BE2C (cell line): ENCODE measurements around the gene ZNF679.
"Not testable (repeated sequence)": the region's sequence is repeated elsewhere in the genome, so short reads cannot be mapped to it uniquely, and the experiment has no call there.

Source experiments
- DNase-seq: peaks from one replicate; pipeline ENCODE4 v3.0.0-alpha.2; 2020
- H3K27me3 ChIP-seq: fragments of 250-450 bp; sonication (Bioruptor Pico); 2 replicates; pipeline ENCODE4 v1.5.1; 2020; ENCODE audit warnings: mild to moderate bottlenecking
- H3K36me3 ChIP-seq: fragments of 250-450 bp; sonication (Bioruptor Pico); 2 replicates; pipeline ENCODE4 v1.5.1; 2020; ENCODE audit warnings: mild to moderate bottlenecking
- H3K4me1 ChIP-seq: fragments of 250-450 bp; sonication (Bioruptor Pico); 2 replicates; pipeline ENCODE4 v1.5.1; 2020
- H3K4me3 ChIP-seq: 2 replicates; pipeline ENCODE4 v1.5.1; 2011; ENCODE audit warnings: low read depth, low read length
- H3K9me3 ChIP-seq: fragments of 250-450 bp; sonication (Bioruptor Pico); 2 replicates; pipeline ENCODE4 v1.5.1; 2020
- TF ChIP-seq, protein P1 (sequence below): IDR thresholded peaks from 2 replicates; pipeline ENCODE4 v1.5.1; 2012; ENCODE audit warnings: mild to moderate bottlenecking, low read depth, low read length

Gene ZNF679

DNA sequence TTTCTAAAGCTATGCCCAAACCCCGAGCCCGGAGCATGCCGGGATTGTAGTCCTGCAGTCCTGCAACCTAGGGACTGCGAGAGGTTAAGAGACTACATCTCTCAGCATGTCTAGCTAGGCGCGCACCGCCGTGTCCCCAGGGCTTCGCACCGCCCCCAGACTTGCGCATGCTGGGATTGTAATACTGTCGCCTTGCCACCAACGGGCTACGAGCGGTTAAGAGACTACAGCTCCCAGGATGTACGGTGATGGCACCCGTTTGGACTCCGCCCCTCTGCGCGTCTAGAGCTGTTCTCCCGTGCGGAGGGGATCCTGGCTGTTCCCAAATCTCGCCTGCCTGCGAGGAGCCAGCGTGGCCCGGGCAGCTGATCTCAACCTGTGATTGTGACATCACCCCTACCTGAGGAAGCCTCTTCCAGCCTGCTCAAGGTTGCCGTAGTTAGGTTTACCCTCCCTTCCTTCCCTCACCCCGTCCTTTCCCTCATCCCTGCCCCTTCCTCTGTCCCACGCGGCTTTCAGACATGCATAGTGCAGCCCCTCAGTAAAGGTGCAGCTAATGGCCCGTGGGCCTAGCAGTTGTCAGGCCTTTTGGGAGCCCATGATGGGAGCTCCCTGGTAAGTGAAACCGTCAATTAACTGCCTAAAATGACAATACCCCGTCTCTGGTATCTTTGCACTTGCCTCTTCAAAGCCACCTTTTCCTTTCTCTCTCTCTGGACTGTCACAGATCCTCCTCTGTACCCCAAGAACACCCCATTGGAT is 79.2 kb downstream of the ZNF679 start:
- Histone ChIP-seq H3K36me3 (no peaks in the 10 kb centered on the region), H3K4me1 (no peaks in the 10 kb centered on the region), H3K27me3 (no peaks in the 10 kb centered on the region), H3K4me3 (peak overlapping the region; percentile 65), H3K9me3 (no peaks in the 10 kb centered on the region)
- TF ChIP-seq, protein P1, sequence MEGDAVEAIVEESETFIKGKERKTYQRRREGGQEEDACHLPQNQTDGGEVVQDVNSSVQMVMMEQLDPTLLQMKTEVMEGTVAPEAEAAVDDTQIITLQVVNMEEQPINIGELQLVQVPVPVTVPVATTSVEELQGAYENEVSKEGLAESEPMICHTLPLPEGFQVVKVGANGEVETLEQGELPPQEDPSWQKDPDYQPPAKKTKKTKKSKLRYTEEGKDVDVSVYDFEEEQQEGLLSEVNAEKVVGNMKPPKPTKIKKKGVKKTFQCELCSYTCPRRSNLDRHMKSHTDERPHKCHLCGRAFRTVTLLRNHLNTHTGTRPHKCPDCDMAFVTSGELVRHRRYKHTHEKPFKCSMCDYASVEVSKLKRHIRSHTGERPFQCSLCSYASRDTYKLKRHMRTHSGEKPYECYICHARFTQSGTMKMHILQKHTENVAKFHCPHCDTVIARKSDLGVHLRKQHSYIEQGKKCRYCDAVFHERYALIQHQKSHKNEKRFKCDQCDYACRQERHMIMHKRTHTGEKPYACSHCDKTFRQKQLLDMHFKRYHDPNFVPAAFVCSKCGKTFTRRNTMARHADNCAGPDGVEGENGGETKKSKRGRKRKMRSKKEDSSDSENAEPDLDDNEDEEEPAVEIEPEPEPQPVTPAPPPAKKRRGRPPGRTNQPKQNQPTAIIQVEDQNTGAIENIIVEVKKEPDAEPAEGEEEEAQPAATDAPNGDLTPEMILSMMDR: no peak; the same call in 1 of the 2 replicates
- peak; percentile 85 for DNase-seq

DNA sequence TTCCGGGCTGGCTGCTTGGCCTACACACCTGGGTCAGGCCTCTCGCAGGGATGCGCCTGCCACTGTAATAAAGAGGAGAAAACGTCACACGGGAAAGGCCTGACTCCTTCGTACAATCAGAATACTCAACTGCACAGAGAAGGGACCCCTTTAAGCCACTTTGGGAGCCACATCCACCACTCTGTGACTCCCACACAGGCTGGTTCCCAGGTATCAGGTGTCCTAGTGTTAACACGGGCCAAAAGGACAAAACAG is 79.7 kb downstream of the ZNF679 start:
- no peaks in the 10 kb centered on the region for H3K4me1 ChIP-seq
- H3K27me3 ChIP-seq: no peaks in the 10 kb centered on the region
- no peaks in the 10 kb centered on the region for H3K36me3 ChIP-seq
- no peaks in the 10 kb centered on the region for H3K9me3 ChIP-seq
- DNase-seq: no peak
- TF ChIP-seq, protein P1: no peak
- H3K4me3 ChIP-seq: peak overlapping the region; percentile 65; the same call in 1 of the 2 replicates

DNA sequence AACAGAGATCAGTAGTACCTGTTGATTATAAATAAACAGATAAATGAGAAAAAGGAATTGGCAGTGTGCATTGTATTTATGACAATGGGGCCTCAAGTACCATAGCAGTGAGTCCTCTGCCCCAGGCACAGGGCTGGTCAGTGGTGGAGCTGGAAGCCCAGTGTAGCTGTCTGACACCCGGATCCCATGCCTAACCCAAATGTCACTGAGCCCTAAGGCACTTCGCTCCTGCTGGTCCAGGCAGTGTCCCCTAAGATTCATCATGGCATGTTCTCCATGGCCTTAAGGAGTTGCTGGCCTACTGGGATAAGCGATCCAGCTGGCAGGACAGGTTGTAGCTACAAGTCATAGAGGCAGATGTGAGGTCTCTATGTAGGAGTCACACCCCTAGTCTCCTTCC is 82.2 kb downstream of the ZNF679 start:
- TF ChIP-seq, protein P1: no peak
- no peaks in the 10 kb centered on the region for H3K27me3 ChIP-seq
- H3K36me3 ChIP-seq: no peaks in the 10 kb centered on the region
- no peaks in the 10 kb centered on the region for H3K9me3 ChIP-seq
- DNase-seq: no peak
- H3K4me3 ChIP-seq: no peak overlapping the region
- no peaks in the 10 kb centered on the region; the same call in 1 of the 2 replicates for H3K4me1 ChIP-seq

DNA sequence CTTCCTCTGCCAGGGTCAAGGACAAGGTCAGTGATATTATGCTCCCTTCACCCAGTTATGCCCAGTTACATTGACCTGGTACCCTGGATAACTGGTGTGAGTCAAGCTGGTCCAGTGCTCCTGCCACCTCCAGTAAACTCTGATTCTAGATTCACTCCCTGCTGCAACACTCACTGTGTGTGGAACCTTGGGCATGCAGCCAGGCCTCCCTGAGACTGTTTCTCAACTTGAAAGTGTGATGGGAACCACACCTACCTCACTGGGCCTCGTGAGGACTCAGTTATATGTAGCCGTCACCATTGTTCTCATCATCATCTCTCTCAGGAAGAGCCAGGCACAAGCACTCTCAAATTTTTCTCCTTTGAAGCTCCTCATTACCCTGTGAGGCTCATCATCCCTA is 84.6 kb downstream of the ZNF679 start:
- H3K27me3 ChIP-seq: no peaks in the 10 kb centered on the region
- TF ChIP-seq, protein P1: no peak
- H3K4me1 ChIP-seq: no peaks in the 10 kb centered on the region; the same call in 1 of the 2 replicates
- no peak for DNase-seq
- no peaks in the 10 kb centered on the region for H3K36me3 ChIP-seq
- H3K9me3 ChIP-seq: no peaks in the 10 kb centered on the region
- no peak overlapping the region for H3K4me3 ChIP-seq

DNA sequence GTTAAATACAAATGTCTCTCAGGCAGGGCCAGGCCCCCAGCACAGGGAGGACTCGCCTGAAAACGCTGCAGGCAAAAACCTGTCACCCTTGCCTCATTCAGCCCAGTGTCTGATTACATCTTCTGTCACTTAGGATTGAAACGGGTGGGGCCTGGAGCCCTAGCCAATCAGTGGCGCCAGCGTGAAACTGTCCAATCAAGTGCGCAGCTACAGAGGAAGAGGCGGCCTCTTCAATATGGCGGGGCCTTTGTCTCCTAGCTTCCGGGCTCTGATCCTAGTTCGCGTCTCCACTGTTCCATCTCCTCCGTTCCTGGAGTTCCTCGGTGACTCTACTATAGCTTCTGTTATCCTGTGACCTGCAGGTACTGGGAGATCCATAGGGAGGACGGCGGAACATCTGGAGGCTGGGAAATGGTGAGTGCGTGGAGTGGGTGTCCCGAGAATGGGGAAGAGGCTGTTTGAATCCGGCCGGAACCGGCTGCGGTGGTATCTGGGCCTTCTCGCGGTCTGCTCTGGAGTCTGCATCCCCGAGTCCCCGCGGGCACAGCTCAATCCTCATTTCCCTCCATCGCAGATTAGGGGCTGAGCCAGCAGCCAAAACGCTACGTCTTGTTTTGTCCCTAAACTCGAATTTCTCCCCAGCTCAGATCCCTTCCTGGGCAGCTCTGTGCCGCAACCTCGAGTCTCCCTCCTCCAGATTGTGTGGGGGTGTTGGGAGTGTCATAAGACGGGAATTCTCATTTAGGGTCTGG is 85.6 kb downstream of the ZNF679 start, which contains the start of gene ZNF736:
Gene ZNF736, plus strand, starts transcription at position 222 of the 752 bp plus-strand sequence. Its CDS starts 190 bp downstream, at position 412.
- Histone ChIP-seq H3K27me3 (no peaks in the 10 kb centered on the region), H3K36me3 (no peaks in the 10 kb centered on the region), H3K4me3 (peak within 1 kb of the TSS; percentile 87), H3K9me3 (no peaks in the 10 kb centered on the region), H3K4me1 (no peaks in the 10 kb centered on the region; the same call in 1 of the 2 replicates)
- peak; percentile 90 for DNase-seq
- TF ChIP-seq, protein P1: no peak

DNA sequence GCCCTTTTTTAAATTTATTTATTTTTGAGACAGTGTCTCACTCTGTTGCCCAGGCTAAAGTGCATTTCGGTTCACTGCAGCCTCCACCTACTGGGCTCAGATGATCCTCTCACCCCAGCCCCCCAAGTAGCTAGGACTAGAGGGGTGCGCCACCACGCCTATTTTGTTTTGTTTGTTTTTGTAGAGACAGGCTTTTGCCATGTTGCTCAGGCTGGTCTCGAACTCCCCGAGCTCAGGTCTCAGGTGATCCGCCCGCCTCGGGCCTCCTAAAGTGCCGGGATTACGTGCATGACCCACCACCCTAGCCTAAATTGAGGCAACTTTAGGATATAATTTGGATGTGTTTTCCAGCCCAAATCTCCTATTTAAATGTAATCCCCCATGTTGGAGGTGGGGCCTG is 86.3 kb downstream of the ZNF679 start:
- TF ChIP-seq, protein P1: no peak
- Histone ChIP-seq H3K27me3 (no peaks in the 10 kb centered on the region), H3K4me1 (no peaks in the 10 kb centered on the region; the same call in 1 of the 2 replicates), H3K36me3 (no peaks in the 10 kb centered on the region), H3K9me3 (no peaks in the 10 kb centered on the region), H3K4me3 (peak overlapping the region; percentile 87)
- no peak for DNase-seq

DNA sequence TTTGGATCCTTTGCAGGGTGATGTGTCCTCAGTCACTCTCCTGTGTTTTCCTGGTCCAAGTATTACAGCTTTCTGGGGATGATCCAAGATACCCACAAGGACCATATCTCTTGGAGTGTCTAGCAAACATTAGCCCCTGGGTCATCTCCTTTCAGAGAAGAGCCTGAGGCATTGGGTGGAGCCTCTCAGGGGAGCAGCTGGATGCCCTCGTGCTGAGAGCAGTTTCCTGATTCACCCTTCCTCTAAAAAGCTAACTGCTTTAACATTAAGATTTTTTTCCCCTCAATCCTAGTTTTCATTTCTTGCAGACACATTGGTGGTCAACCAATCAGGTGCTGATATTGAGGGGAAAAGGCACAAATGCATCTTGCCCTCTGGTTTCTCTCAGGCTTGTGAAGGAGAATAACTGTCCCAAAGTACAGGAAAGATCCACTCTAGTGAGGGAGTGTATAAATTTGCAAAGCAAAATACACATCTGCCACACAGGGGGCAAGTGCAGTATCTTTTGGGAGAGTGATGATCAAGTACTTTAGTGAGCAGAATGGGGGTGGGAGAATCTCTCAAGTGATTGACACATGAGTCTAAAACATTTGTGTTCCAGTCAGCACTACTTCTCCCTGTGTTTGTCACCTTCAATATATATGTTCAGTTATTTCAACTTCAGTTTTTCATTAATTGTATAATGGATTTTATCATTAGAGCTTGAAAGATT is 87.9 kb downstream of the ZNF679 start:
- not testable (repeated sequence) for H3K4me3 ChIP-seq, H3K4me1 ChIP-seq, H3K27me3 ChIP-seq, H3K36me3 ChIP-seq, DNase-seq, H3K9me3 ChIP-seq
